Activated T-helper 2 cell treated with anti-CD3 and anti-CD28 coated beads, Interferon-gamma antibody, Interleukin-2, Interleukin-4, amounts not matched to agents 10 μg/mL and 5 μg/mL and 100 μg/mL, durations not matched to agents 14 hours and 24 hours and 36 hours (primary cell): Measurements from ENCODE around the gene CRKL. TPM values are rescaled to one million over a fixed set of nuclear protein-coding genes. Genes with fewer than 3 reads are reported as not detected.

ENCODE experiments used
- DNase-seq: peaks from one replicate; pipeline ENCODE4 v3.0.0; 2021; ENCODE audit warnings: low spot score
- H3K27ac Mint-ChIP-seq: one replicate; pipeline ENCODE4 v1.8.0; 2021; ENCODE audit warnings: mixed read lengths
- H3K27me3 Mint-ChIP-seq: one replicate; pipeline ENCODE4 v1.8.0; 2021; ENCODE audit warnings: low read depth, mixed read lengths
- H3K36me3 Mint-ChIP-seq: one replicate; pipeline ENCODE4 v1.8.0; 2021; ENCODE audit warnings: low read depth, mixed read lengths
- H3K4me1 Mint-ChIP-seq: one replicate; pipeline ENCODE4 v1.8.0; 2021; ENCODE audit warnings: low read depth, mixed read lengths
- H3K4me3 Mint-ChIP-seq: one replicate; pipeline ENCODE4 v1.8.0; 2021; ENCODE audit warnings: low read depth, mild to moderate bottlenecking, moderate library complexity, mixed read lengths
- H3K9me3 Mint-ChIP-seq: one replicate; pipeline ENCODE4 v1.8.0; 2021; ENCODE audit warnings: mixed read lengths
- intact Hi-C: fragments of 100-400 bp; cut with micrococcal nuclease; formaldehyde crosslinking; loops from one replicate; pipeline ENCODE4 v1.15.1; 2023
- total RNA-seq: library from RNA; stranded (reverse); gene quantifications from 2 replicates; pipeline ENCODE4 v1.2.3, GENCODE V29; 2022

The CRKL gene
- total RNA-seq, 1 donor from 2014 or later: 79.2 TPM

DNA sequence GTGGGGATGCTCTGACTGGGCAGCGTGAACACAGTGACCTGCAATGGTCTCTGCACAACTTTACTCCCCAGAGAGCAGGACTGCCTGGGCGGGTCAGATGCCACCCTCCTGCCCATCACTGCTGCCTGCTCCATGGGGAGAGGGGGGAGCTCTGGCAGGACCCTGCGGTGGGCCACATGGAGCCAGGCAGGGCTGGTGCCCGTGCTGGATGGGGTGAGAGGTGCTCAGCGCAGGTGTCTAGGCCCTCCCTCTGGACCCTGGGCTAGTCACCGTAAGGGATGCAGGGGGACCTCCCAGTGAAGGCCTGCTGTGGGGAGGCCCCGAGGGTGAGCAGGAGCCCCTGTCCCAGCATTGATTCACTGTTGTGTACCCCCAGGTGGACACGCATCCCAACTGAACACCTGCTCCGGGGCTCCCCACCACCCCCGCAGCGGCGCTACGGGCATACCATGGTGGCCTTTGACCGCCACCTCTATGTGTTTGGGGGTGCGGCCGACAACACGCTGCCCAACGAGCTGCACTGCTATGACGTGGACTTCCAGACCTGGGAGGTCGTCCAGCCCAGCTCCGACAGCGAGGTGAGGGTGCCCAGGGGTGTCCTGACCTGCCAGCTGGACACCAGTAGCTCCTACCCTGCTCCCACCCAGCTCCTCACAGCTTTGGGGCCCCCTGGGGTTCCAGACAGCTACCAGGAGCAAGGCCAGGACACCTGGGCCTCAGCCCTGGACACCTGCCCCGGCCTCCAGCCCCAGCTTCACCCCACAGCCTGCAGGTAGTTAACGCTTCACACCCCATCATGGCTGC is 74.2 kb downstream of the CRKL start:
- no peak for DNase-seq
- H3K27ac Mint-ChIP-seq: no peak overlapping the region
- H3K9me3 Mint-ChIP-seq: no peaks in the 10 kb centered on the region
- H3K27me3 Mint-ChIP-seq: no peaks in the 10 kb centered on the region
- no peak overlapping the region for H3K4me3 Mint-ChIP-seq
- intact Hi-C loops: no loop called here
- H3K4me1 Mint-ChIP-seq: no peaks in the 10 kb centered on the region
- H3K36me3 Mint-ChIP-seq: peaks cover 24% of the 10 kb centered on the region

DNA sequence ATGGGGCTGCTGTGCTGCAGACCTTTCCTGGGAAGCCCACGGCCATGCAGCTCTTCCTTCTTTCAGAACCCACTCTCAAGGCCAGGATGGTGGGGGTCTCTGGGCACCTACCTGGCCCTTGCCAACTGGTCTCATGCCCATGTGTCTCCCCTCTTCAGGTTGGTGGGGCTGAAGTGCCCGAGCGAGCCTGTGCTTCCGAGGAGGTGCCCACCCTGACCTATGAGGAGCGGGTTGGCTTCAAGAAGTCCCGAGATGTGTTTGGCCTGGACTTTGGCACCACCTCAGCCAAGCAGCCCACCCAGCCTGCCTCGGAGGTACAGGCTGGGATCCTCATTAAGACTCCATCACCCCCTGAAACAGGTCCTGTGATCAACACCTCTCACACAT is 74.8 kb downstream of the CRKL start:
- H3K9me3 Mint-ChIP-seq: no peaks in the 10 kb centered on the region
- no peak overlapping the region for H3K4me3 Mint-ChIP-seq
- H3K4me1 Mint-ChIP-seq: no peaks in the 10 kb centered on the region
- no peak for DNase-seq
- H3K36me3 Mint-ChIP-seq: peaks cover 21% of the 10 kb centered on the region
- no peaks in the 10 kb centered on the region for H3K27me3 Mint-ChIP-seq
- intact Hi-C loops: no loop called here
- no peak overlapping the region for H3K27ac Mint-ChIP-seq

DNA sequence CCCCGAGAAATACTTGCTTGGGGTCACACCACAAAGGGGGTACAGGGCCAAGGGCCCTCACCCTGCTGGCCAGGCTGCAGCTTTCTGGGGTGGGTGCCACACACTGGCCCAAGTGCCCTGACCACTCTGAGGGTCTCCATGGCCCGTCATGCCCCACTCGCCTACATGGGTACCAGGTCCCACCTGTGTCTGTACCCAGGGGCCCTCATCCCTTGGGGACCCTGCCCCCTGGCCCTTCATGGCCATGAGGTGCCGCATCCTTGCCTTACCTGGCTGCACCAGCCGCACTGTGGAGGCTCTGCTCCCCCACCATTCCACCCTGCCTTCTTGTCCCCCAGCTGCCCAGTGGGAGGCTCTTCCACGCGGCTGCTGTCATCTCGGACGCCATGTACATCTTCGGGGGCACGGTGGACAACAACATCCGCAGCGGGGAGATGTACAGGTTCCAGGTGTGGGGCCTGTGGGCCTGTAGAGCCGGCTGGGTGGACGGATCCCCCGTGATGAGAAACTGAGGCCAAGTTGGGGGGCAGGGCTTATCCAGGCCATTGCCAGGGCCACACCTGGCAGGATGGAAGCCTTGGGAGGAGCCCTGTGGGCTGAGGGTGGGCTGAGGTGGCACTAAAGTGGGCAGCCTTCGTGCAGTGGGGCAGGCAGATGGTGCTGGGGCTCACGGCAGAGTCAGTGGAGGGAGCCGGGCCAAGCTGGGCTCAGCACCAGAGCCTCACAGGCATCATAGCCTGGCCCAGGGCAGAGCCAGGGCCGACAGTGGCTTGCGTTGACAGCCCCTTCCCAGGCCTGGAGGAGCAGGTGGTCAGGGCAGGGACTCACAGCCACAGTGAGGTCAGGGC is 75.5 kb downstream of the CRKL start:
- H3K36me3 Mint-ChIP-seq: peaks cover 20% of the 10 kb centered on the region
- no peaks in the 10 kb centered on the region for H3K9me3 Mint-ChIP-seq
- intact Hi-C loops: no loop called here
- H3K27ac Mint-ChIP-seq: no peak overlapping the region
- DNase-seq: no peak
- no peaks in the 10 kb centered on the region for H3K27me3 Mint-ChIP-seq
- H3K4me1 Mint-ChIP-seq: no peaks in the 10 kb centered on the region
- H3K4me3 Mint-ChIP-seq: no peak overlapping the region

DNA sequence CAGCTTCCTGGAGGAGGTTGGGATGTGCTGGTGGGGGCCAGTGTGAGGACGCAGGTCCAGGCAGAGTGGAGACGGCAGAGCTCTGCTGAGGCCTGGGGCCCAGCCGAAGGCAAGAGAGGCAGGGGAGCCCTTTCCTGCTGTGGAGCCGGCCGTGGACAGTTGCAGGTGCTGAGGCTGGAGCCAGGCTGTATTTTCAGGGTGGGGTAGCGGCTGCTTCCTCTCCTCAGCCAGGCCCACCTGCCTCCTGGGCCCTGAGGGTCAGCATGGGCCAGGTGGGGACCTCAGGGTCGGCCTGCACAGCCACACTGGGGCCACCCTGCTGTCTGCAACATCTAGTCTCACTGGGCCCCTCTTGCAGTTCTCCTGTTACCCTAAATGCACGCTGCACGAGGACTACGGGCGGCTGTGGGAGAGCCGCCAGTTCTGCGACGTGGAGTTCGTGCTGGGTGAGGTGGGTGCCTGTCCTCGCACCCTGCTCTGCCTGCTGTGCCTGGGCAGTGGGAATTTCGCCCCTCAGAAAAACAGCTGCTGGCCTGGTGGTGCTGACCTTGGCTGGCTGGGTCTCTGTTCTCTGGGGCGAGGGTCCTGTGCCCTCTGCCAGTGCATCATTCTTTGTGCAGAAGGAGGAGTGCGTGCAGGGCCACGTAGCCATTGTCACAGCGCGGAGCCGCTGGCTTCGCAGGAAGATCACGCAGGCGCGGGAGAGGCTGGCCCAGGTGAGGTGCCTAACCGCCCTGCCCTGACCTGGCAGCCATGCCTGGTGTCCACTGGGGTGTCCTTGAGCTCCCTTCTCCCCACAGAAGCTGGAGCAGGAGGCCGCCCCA is 76.3 kb downstream of the CRKL start:
- intact Hi-C loops: no loop called here
- DNase-seq: no peak
- no peaks in the 10 kb centered on the region for H3K27me3 Mint-ChIP-seq
- H3K9me3 Mint-ChIP-seq: no peaks in the 10 kb centered on the region
- H3K36me3 Mint-ChIP-seq: peaks cover 22% of the 10 kb centered on the region
- H3K4me3 Mint-ChIP-seq: no peak overlapping the region
- no peaks in the 10 kb centered on the region for H3K4me1 Mint-ChIP-seq
- no peak overlapping the region for H3K27ac Mint-ChIP-seq

DNA sequence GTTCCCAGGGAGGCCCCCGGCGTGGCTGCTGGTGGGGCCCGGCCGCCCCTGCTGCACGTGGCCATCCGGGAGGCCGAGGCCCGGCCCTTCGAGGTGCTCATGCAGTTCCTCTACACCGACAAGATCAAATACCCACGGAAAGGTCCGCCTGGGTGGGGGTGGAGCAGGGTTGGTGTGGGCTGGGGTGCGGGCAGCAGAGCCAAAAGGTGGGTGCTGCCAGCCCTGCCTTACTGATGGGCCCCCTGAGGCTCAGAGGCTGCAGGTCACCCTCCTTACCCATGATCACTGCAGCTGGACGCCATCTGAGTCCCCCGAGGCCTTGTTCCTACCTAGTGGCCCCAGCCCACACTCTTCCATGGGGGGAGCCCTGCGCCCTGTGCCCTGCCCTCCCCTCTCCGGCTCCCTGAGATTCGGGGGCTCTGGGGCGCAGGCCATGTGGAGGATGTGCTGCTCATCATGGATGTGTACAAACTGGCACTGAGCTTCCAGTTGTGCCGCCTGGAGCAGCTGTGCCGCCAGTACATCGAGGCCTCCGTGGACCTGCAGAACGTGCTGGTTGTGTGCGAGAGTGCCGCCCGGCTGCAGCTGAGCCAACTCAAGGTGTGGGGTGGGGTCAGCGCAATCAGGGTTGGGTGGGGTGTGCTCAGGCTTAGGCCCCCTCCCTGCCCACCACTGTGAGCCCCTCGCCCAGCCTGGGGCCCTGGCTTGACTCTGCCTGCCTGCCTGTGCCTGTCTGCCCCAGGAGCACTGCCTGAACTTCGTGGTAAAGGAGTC is 77.1 kb downstream of the CRKL start:
- no peak for DNase-seq
- H3K4me1 Mint-ChIP-seq: no peaks in the 10 kb centered on the region
- intact Hi-C loops: no loop called here
- no peak overlapping the region for H3K4me3 Mint-ChIP-seq
- H3K27me3 Mint-ChIP-seq: no peaks in the 10 kb centered on the region
- no peaks in the 10 kb centered on the region for H3K9me3 Mint-ChIP-seq
- H3K27ac Mint-ChIP-seq: no peak overlapping the region
- H3K36me3 Mint-ChIP-seq: peaks cover 28% of the 10 kb centered on the region

DNA sequence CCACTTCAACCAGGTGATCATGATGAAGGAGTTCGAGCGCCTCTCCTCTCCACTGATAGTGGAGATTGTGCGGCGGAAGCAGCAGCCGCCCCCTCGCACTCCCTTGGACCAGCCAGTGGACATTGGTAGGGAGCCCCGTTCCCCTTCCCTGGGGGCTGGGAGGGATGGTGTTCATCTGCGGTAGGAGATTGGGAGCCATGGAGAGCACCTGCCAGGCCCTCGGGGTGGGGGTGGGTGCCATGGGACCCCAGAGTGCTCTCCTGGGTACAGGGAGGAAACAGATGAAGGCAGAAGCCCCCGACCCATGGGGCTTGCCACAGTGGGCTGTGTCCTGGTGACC is 77.7 kb downstream of the CRKL start:
- intact Hi-C loops: no loop called here
- no peaks in the 10 kb centered on the region for H3K27me3 Mint-ChIP-seq
- no peaks in the 10 kb centered on the region for H3K9me3 Mint-ChIP-seq
- DNase-seq: no peak
- no peaks in the 10 kb centered on the region for H3K4me1 Mint-ChIP-seq
- no peak overlapping the region for H3K4me3 Mint-ChIP-seq
- peaks cover 31% of the 10 kb centered on the region for H3K36me3 Mint-ChIP-seq
- H3K27ac Mint-ChIP-seq: no peak overlapping the region

DNA sequence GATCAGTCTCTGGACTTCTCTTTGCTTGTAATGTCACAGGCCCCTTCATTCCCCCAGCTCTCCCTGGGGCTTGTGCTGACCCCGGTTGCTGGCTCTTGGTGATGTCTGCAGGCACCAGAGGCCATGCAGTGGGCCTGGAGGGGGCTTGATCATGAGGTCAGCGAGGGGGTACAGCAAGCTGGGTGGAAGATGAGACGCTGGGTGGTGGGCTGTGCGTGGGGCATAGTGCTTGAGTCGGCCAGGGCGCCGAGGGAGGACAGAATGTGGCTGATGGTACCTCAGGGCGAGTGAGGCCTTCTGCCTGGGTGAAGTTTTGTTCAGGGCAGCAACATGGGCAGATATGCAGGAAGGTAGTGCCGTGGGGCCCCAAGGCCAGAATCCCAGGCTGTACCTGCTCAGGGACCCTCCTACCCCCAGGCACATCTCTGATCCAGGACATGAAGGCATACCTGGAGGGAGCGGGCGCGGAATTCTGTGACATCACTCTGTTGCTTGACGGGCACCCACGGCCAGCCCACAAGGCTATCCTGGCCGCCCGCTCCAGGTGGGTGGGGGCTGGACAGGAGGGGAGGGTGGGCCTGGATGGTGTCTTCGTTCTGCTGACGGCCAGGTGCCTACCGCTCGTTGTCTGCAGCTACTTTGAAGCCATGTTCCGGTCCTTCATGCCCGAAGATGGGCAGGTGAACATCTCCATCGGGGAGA is 78.3 kb downstream of the CRKL start:
- H3K9me3 Mint-ChIP-seq: no peaks in the 10 kb centered on the region
- H3K4me1 Mint-ChIP-seq: peaks cover 4% of the 10 kb centered on the region
- H3K27ac Mint-ChIP-seq: no peak overlapping the region
- intact Hi-C loops: no loop called here
- no peak for DNase-seq
- peaks cover 31% of the 10 kb centered on the region for H3K36me3 Mint-ChIP-seq
- H3K4me3 Mint-ChIP-seq: no peak overlapping the region
- H3K27me3 Mint-ChIP-seq: no peaks in the 10 kb centered on the region

DNA sequence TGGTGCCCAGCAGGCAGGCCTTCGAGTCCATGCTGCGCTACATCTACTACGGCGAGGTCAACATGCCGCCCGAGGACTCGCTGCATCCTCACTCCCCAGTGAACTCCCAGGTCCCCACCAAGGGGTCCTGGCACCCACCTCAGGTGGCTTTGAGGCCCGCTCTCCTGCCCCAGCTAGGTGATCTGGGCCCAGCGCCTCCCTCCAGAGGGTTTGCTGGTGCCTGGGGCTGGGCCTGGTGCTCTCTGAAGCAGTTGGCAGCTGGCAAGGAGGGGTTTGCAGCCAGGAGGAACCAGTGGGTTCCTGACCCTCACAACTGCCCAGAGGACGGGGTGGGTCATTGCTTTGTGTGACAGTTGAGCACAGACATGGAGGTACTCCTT is 78.8 kb downstream of the CRKL start:
- Mint-ChIP-seq H3K27me3 (no peaks in the 10 kb centered on the region), H3K4me1 (peaks cover 6% of the 10 kb centered on the region), H3K4me3 (no peak overlapping the region), H3K27ac (no peak overlapping the region), H3K36me3 (peaks cover 28% of the 10 kb centered on the region), H3K9me3 (no peaks in the 10 kb centered on the region)
- intact Hi-C loops: no loop called here
- DNase-seq: no peak

DNA sequence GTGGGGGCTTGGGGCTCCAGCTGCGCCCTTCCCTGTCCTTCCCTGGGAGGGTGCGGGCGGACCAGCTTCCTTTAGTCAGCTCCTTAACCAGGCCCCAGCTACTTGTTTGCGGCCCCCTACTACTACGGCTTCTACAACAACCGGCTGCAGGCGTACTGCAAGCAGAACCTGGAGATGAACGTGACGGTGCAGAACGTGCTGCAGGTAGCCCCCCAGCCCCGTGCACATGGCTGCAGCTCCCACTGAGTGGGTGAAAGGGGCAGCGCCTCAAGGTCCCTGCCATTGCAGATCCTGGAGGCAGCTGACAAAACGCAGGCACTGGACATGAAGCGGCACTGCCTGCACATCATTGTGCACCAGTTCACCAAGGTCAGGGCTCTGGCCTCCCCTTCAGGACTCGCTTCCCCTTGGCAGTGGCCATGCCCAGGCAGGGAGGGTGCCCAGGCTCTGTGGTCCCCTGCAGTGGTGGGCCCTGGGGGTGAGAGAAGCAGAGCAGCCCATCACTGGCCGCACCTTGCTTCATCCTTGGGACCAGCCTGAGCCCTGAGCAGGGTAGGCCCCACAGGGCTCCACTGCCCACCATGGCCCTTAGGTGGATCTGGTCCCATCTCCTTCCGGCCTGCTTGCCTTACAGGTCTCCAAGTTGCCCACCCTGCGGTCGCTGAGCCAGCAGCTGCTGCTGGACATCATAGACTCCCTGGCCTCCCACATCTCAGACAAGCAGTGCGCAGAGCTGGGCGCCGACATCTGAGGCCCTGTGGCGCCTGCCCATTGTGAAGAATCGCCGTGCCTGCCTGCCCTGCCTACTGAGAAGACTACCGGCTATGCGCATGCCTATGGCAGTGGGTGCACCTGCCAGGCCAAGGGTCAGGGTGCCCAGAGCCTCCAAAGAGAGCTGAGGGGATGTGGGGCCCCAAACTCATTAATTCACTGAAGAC is 79.7 kb downstream of the CRKL start:
- Mint-ChIP-seq H3K27ac (no peak overlapping the region), H3K4me1 (peaks cover 10% of the 10 kb centered on the region), H3K36me3 (peaks cover 32% of the 10 kb centered on the region), H3K27me3 (no peaks in the 10 kb centered on the region), H3K4me3 (no peak overlapping the region), H3K9me3 (no peaks in the 10 kb centered on the region)
- DNase-seq: no peak
- intact Hi-C loops: no loop called here

DNA sequence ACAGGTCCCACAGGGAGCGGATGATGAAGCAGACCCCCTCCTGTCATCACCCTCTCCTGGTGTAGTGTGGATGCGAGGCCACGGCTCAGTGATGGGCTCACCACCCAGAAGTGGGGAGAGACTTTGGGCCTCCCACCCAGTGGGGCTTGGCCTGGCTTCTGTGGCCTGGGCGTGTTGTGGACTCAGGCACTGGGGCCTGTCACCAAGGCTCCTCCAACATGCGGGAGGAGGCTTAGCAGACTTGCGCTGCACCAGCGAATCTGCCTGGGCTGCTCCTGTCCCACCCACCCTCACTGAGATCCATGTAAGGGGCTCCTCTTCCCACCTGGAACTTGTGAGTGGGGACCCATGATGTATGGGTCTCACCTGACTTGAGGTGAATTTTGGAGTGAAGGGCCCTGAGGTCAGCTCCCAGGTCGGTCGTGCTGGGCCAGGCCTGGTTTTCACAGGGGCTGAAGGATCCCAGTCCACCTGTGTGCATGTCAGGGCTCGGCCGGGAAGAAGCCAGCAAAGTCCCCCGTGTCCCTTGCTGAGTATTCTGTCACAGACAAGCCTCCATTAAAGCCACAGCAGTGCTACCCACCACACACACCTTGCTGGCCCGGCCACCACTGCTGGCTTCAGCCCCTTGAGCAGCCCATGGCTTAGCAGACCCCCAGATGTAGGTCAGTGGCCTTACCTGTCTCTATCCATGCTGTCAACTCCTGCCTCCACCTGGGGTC is 80.5 kb downstream of the CRKL start:
- H3K27me3 Mint-ChIP-seq: no peaks in the 10 kb centered on the region
- no peak for DNase-seq
- H3K9me3 Mint-ChIP-seq: no peaks in the 10 kb centered on the region
- intact Hi-C loops: no loop called here
- H3K36me3 Mint-ChIP-seq: peaks cover 32% of the 10 kb centered on the region
- H3K4me3 Mint-ChIP-seq: no peak overlapping the region
- H3K4me1 Mint-ChIP-seq: peaks cover 10% of the 10 kb centered on the region
- no peak overlapping the region for H3K27ac Mint-ChIP-seq
